GM12801 (cell line): Measurements from ENCODE around the gene SLC66A2.

Source experiments
- CTCF ChIP-seq: IDR thresholded peaks from one replicate; pipeline ENCODE4 v1.5.1; 2011; ENCODE audit warnings: control low read depth; ENCODE audit not compliant: insufficient read length; ENCODE audit errors: extremely low read depth

Gene SLC66A2

GRCh38 chr18:79986726-79987125, 35.3 kb upstream of the SLC66A2 start:
- no peak for TF ChIP-seq CTCF

GRCh38 chr18:79985172-79985571, 33.7 kb upstream of the SLC66A2 start:
- no peak for TF ChIP-seq CTCF

- no peak for TF ChIP-seq CTCF
Measured at GRCh38 chr18:79983793-79984192, 32.3 kb upstream of the SLC66A2 start.

GRCh38 chr18:79983253-79983652, 31.8 kb upstream of the SLC66A2 start:
- no peak for TF ChIP-seq CTCF

- TF ChIP-seq CTCF: no peak
Measured at GRCh38 chr18:79982736-79983135, 31.3 kb upstream of the SLC66A2 start.

- no peak for TF ChIP-seq CTCF
Measured at GRCh38 chr18:79980585-79980984, 29.1 kb upstream of the SLC66A2 start.

- no peak for TF ChIP-seq CTCF
Measured at GRCh38 chr18:79979843-79980242, 28.4 kb upstream of the SLC66A2 start.
